Kidney (tissue), 14 donors: ENCODE measurements around the gene UBAP1. TPM values are rescaled to one million over a fixed set of nuclear protein-coding genes. Genes with fewer than 3 reads are reported as not detected.

ENCODE experiments used
- DNase-seq, 5 donors: peaks; one replicate each; pipeline ENCODE4 v3.0.0-alpha.2; 2013 to 2020
- FAIRE-seq: peaks from 2 replicates; lab custom pipeline; 2012; peaks lifted over from hg19 to GRCh38; lab: Jason Lieb, UNC
- H3K27ac ChIP-seq, 2 donors: one replicate each; pipeline ENCODE4 v1.7.0; 2013; ENCODE audit warnings: low read depth in 2 of 2, low read length in 2 of 2, inconsistent platforms in 1 of 2
- H3K27me3 ChIP-seq: one replicate; pipeline ENCODE4 v1.7.1; 2013; ENCODE audit warnings: low read length, inconsistent platforms; ENCODE audit not compliant: control insufficient read depth, insufficient read depth
- H3K36me3 ChIP-seq, 3 donors: one replicate each; pipeline versions ENCODE4 v1.7.0 to v1.7.1; 2013; ENCODE audit warnings: low read length in 3 of 3, control low read depth in 1 of 3, inconsistent platforms in 1 of 3; ENCODE audit not compliant: insufficient read depth in 3 of 3, control insufficient read depth in 2 of 3
- H3K4me1 ChIP-seq, 3 donors: one replicate each; pipeline versions ENCODE4 v1.7.0 to v1.7.1; 2013; ENCODE audit warnings: low read length in 3 of 3, inconsistent platforms in 1 of 3, low read depth in 1 of 3; ENCODE audit not compliant: control insufficient read depth in 2 of 3, insufficient read depth in 2 of 3
- H3K4me3 ChIP-seq, 3 donors: one replicate each; pipeline versions ENCODE4 v1.7.0 to v1.8.1; 2013; ENCODE audit warnings: low read length in 3 of 3, control low read depth in 1 of 3, inconsistent platforms in 1 of 3
- H3K9ac ChIP-seq, 3 donors: one replicate each; pipeline versions ENCODE4 v1.7.0 to v1.7.1; 2013; ENCODE audit warnings: low read length in 3 of 3, control low read depth in 1 of 3, inconsistent platforms in 1 of 3
- H3K9me3 ChIP-seq, 3 donors: one replicate each; pipeline versions ENCODE4 v1.7.0 to v1.7.1; 2013; ENCODE audit warnings: low read length in 3 of 3, control low read depth in 1 of 3, inconsistent platforms in 1 of 3; ENCODE audit not compliant: control insufficient read depth in 2 of 3, insufficient read depth in 1 of 3
- intact Hi-C: fragments of 100-400 bp; cut with DNase I; formaldehyde crosslinking; loops from one replicate; pipeline ENCODE4 v1.11.1; 2022
- polyA plus RNA-seq: library from polyadenylated mRNA; stranded (reverse); fragments of 350-450 nt; fragmentation: Illumina TruSeq; extraction: RNeasy Lipid Tissue Mini Kit (QIAGEN cat#74804); gene quantifications from one replicate; pipeline ENCODE4 v1.2.3, GENCODE V29; 2014; ENCODE audit warnings: low read depth, low replicate concordance; ENCODE audit not compliant: insufficient read depth
- total RNA-seq: library from RNA; stranded (reverse); fragmentation: NEBNext Ultra II Directional; extraction: Animal tissue kit (Norgen Biotek cat#: 25700); gene quantifications from one replicate; pipeline ENCODE4 v1.2.1, GENCODE V29; 2021
- TF ChIP-seq, protein P1 (sequence below): IDR thresholded peaks from 3 replicates; pipeline ENCODE4 v1.5.1; 2012; ENCODE audit warnings: mild to moderate bottlenecking, moderate library complexity, borderline replicate concordance; ENCODE audit not compliant: insufficient read depth; ENCODE audit errors: extremely low read depth
- donor health status: control.
- donor health status: control.
- donor health status: control.
- donor health status: control.
- donor health status: control.
- donor health status: DM: yes; HTN: yes; CAD: no.
- donor health status: Normal renal cell carcinoma (clear cell type).

The UBAP1 gene
- total and polyA plus RNA-seq, 2 donors from 2014 or later, result 39.4 to 53.8 TPM

DNA sequence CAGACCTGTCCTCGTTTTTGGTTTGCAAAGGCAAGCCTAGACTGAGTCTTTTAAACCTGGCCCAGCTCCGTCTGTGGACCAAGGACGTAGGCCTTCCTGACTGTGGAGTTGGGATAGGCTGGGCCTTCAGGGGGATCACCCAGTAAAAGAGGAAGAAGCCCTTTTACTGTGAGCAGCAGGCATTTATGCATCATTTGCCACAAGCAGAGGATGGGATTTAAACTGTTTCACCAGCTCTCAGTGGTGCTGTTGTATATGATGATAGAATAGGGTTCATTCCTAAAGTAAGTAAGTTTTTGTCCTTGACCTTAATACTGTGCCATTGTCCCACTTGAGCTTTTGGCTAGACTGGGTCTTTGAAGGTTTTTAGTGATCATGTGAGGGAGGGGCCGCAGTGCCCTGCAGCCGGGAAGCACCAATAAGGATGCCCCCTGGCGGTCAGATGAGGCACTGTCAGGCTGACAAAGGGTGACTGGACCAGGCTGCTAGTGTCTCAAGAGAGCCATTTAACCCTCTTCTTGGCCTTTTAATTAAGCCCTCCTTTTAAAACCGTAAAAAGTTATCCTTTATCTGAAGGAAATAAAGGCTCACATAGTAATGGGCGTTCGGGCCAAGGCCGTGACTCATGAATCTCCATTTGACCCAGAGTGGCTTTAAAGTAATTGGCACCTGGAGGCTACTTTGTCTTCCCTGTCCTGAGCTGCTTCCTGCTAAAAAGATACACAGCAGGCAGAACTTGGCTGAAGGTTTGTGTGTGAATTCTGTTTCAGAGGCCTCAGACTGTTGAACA is 74.0 kb downstream of the UBAP1 start:
- intact Hi-C loops, result no loop called here
- Histone ChIP-seq H3K36me3 (peaks cover 0 to 36% (median 20%) of the 10 kb centered on the region in 3 donors), H3K4me3 (no peak overlapping the region), H3K27ac (no peak overlapping the region), H3K4me1 (peaks cover 0 to 2% (median 0%) of the 10 kb centered on the region in 3 donors), H3K27me3 (no peaks in the 10 kb centered on the region), H3K9ac (no peak overlapping the region), H3K9me3 (no peaks in the 10 kb centered on the region)
- FAIRE-seq, result no peak
- TF ChIP-seq, protein P1, sequence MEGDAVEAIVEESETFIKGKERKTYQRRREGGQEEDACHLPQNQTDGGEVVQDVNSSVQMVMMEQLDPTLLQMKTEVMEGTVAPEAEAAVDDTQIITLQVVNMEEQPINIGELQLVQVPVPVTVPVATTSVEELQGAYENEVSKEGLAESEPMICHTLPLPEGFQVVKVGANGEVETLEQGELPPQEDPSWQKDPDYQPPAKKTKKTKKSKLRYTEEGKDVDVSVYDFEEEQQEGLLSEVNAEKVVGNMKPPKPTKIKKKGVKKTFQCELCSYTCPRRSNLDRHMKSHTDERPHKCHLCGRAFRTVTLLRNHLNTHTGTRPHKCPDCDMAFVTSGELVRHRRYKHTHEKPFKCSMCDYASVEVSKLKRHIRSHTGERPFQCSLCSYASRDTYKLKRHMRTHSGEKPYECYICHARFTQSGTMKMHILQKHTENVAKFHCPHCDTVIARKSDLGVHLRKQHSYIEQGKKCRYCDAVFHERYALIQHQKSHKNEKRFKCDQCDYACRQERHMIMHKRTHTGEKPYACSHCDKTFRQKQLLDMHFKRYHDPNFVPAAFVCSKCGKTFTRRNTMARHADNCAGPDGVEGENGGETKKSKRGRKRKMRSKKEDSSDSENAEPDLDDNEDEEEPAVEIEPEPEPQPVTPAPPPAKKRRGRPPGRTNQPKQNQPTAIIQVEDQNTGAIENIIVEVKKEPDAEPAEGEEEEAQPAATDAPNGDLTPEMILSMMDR, result peak; percentile 87
- peak; percentile 57 to 76 (median 71) for DNase-seq

DNA sequence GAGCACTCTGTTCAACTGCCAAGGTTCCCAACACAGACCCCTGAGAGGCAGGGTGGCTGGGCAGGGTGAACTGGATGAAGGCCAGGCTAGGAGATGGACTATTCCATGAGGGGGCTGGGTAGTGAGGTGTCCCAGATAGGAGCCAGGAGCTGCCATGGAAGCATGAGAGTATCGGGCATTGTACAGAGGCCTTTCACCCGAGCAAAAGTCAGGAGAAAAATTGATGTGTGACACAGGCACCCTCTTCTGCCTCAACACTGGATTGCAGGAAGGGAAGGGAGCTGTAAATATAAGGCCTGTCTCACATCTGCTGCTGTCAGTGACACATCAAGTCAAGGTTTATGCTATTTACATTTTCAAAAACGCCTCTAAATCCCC is 74.6 kb downstream of the UBAP1 start:
- TF ChIP-seq, protein P1, result no peak
- Histone ChIP-seq H3K9ac (no peak overlapping the region), H3K27ac (no peak overlapping the region), H3K4me3 (no peak overlapping the region), H3K4me1 (peaks cover 0 to 2% (median 0%) of the 10 kb centered on the region in 3 donors), H3K9me3 (no peaks in the 10 kb centered on the region), H3K27me3 (no peaks in the 10 kb centered on the region), H3K36me3 (peaks cover 0 to 33% (median 17%) of the 10 kb centered on the region in 3 donors)
- FAIRE-seq (no peak), DNase-seq (no peak)
- intact Hi-C loops, result no loop called here

DNA sequence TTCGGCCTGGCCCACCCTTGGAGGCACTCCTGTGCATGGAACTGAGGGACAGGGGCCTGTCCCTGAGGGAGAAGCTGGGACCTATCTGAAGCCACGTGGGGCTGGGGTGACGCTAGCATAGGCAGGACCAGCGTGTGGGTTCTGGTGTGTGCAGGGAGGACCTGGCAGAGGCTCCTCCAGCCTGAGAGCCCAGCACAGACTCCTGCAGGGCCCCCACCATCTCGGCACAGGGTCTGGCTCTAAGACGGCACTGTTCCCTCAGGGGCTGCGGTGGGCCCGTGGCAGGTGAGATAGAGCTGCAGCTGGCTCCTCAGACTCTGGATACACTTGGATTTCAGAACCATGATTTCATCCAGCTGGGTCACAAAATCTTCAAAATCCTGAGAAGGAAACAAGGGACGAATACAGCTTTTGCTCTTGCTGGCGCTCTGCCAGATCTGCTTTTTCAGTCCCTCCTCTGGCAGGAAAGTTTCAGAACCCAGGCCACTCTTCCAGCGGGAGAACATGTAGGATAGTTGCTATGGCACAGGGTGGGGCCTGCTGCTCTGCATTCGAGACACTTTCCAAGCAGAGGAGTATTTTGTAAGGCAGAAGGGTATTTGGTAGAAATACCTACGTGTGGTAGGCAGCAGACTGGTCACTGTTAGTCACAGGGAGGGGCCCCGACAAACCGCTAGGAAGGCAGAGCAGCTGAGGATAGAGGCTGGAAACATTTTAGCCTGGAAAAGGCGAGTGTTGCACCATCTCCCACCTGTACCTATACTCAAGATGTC is 75.5 kb downstream of the UBAP1 start:
- no peak overlapping the region for H3K27ac ChIP-seq
- no peaks in the 10 kb centered on the region for H3K4me1 ChIP-seq
- no peaks in the 10 kb centered on the region for H3K27me3 ChIP-seq
- DNase-seq (no peak), FAIRE-seq (no peak)
- intact Hi-C loops, result no loop called here
- TF ChIP-seq, protein P1, result no peak
- H3K9ac ChIP-seq, result no peak overlapping the region
- H3K9me3 ChIP-seq, result no peaks in the 10 kb centered on the region
- peaks cover 0 to 26% (median 11%) of the 10 kb centered on the region in 3 donors for H3K36me3 ChIP-seq
- no peak overlapping the region for H3K4me3 ChIP-seq
